ENCODE results near the gene GSTT2.
"Not testable (repeated sequence)": the region's sequence is repeated elsewhere in the genome, so short reads cannot be mapped to it uniquely, and the experiment has no call there.

The GSTT2 gene

DNA sequence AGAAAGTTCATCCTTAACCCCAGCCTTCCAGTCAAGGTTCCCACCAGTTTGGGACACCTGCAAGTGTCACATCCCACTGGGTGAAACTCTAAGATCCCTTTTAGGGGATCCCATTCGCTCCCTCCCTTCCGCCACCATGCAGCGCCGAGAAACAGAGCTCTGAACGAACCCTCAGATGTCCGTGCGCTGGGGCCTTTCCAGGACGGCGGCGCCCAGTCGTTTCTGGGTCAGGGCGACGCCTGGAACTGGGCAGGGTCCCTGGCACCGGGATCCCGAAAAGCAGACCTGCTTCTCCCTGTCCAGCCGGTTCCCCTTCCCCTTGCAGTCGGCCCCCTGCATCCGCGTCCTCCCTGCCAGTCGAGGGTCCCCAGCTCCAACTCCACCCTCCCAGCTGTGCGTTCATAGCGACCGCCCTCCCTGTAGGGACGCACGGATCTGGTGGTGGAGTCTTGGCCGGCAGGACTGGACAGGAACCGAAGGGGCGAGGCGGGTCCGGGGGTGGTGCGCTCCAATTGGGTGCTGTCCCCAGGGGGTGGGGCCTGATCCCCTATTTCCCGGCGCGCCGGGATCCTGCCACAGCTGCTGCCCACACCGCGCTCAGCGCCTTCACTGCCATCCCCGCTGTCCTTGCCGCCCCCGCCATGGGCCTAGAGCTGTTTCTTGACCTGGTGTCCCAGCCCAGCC, at the start of gene GSTT2:
GSTT2 (plus strand) TSS at position 578 of the 684 bp plus-strand sequence.
- not testable (repeated sequence) for H3K9me3 ChIP-seq (ENCODE audit: low read length); H4K20me1 ChIP-seq (ENCODE audit: insufficient read depth, low read length); H3K27me3 ChIP-seq (ENCODE audit: insufficient read depth, low read length); H3K27ac ChIP-seq (ENCODE audit: low read depth, low read length, poor library complexity, severe bottlenecking); H3K4me2 ChIP-seq (ENCODE audit: low read length); H3K4me1 ChIP-seq (ENCODE audit: insufficient read depth, low read length, severe bottlenecking); H3K4me3 ChIP-seq (ENCODE audit: low read depth, low read length, poor library complexity, severe bottlenecking); H3K9ac ChIP-seq (ENCODE audit: low read length); H3K9me2 ChIP-seq (ENCODE audit: low read depth, low read length); H2AFZ ChIP-seq (ENCODE audit: low read length); H3K36me3 ChIP-seq (ENCODE audit: insufficient read depth, low read length); H3F3A ChIP-seq (ENCODE audit: insufficient read depth, low read length); H3K79me2 ChIP-seq (ENCODE audit: insufficient read depth, low read length)

DNA sequence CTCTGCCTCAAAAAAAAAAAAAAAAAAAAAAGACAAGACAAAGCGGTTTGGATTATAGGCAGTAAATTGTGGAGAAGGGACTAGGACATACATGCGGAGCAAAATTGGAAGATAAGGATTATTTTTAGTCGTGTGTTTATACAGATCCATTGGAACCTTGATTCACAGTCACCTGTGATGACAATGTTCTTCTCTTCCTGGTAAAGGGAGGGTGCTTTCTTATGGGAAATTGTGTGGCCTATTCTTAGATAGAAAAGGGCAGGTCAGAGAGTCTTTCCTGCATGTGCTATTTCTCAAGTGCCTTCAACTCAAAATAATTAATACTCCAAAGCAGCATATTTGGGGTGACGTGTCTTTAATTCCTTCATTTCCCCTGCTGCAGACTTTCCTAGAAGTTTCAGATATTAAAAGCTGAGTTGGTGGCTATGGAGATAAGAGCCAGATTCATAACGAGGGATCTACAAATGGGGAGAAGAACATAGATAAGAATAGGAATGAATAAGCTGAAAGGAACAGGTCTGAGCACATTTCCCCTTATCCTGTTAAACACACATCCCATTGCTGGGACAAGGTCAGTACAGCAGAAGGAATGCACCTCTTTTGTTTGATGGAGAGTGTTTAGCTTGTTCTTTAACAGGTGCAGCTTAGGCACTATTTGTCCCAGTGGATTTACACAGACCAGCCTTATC, 41.5 kb upstream of the GSTT2 start:
- H2AFZ ChIP-seq (ENCODE audit: low read length), result no peak overlapping the region
- no peaks in the 10 kb centered on the region for H3K9me2 ChIP-seq (ENCODE audit: low read depth, low read length)
- H4K20me1 ChIP-seq (ENCODE audit: insufficient read depth, low read length), result no peaks in the 10 kb centered on the region
- no peaks in the 10 kb centered on the region for H3K4me1 ChIP-seq (ENCODE audit: insufficient read depth, low read length, severe bottlenecking)
- H3K36me3 ChIP-seq (ENCODE audit: insufficient read depth, low read length), result no peaks in the 10 kb centered on the region
- no peaks in the 10 kb centered on the region for H3K27me3 ChIP-seq (ENCODE audit: insufficient read depth, low read length)
- no peaks in the 10 kb centered on the region for H3K9me3 ChIP-seq (ENCODE audit: low read length)
- no peak overlapping the region for H3K4me3 ChIP-seq (ENCODE audit: low read depth, low read length, poor library complexity, severe bottlenecking)
- no peak for TF ChIP-seq EZH2 (IDR thresholded peaks at IDR 0.05; ENCODE audit: borderline replicate concordance, low read length)
- TF ChIP-seq, protein P1, sequence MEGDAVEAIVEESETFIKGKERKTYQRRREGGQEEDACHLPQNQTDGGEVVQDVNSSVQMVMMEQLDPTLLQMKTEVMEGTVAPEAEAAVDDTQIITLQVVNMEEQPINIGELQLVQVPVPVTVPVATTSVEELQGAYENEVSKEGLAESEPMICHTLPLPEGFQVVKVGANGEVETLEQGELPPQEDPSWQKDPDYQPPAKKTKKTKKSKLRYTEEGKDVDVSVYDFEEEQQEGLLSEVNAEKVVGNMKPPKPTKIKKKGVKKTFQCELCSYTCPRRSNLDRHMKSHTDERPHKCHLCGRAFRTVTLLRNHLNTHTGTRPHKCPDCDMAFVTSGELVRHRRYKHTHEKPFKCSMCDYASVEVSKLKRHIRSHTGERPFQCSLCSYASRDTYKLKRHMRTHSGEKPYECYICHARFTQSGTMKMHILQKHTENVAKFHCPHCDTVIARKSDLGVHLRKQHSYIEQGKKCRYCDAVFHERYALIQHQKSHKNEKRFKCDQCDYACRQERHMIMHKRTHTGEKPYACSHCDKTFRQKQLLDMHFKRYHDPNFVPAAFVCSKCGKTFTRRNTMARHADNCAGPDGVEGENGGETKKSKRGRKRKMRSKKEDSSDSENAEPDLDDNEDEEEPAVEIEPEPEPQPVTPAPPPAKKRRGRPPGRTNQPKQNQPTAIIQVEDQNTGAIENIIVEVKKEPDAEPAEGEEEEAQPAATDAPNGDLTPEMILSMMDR (IDR thresholded peaks at IDR 0.05; ENCODE audit: low read length), result no peak
- H3K4me2 ChIP-seq (ENCODE audit: low read length), result no peak overlapping the region
- H3K9ac ChIP-seq (ENCODE audit: low read length), result no peak overlapping the region
- no peaks in the 10 kb centered on the region for H3F3A ChIP-seq (ENCODE audit: insufficient read depth, low read length)
- no peak overlapping the region for H3K27ac ChIP-seq (ENCODE audit: low read depth, low read length, poor library complexity, severe bottlenecking)
- H3K79me2 ChIP-seq (ENCODE audit: insufficient read depth, low read length), result no peaks in the 10 kb centered on the region

DNA sequence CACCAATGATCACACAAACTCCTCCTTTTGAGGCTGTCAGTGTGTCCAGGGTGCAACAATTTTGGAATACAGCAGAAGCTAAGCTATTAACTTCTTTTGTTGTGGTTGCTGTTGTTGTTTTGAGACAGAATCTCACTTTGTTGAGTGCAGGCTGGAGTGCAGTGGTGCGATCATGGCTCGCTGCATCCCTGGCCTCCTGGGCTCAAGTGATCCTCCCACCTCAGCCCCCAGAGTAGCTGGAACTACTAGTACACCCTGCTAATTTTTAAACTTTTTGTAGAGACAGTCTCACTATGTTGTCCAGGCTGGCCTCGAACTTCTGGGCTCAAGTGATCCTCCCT, 40.9 kb upstream of the GSTT2 start:
- Histone ChIP-seq H3K9ac (ENCODE audit: low read length) (no peak overlapping the region), H3K36me3 (ENCODE audit: insufficient read depth, low read length) (no peaks in the 10 kb centered on the region), H3K79me2 (ENCODE audit: insufficient read depth, low read length) (no peaks in the 10 kb centered on the region), H3K27me3 (ENCODE audit: insufficient read depth, low read length) (no peaks in the 10 kb centered on the region), H3K27ac (ENCODE audit: low read depth, low read length, poor library complexity, severe bottlenecking) (no peak overlapping the region), H3K4me1 (ENCODE audit: insufficient read depth, low read length, severe bottlenecking) (no peaks in the 10 kb centered on the region), H3K4me2 (ENCODE audit: low read length) (no peak overlapping the region), H3K9me2 (ENCODE audit: low read depth, low read length) (no peaks in the 10 kb centered on the region), H3K9me3 (ENCODE audit: low read length) (no peaks in the 10 kb centered on the region), H2AFZ (ENCODE audit: low read length) (no peak overlapping the region), H3F3A (ENCODE audit: insufficient read depth, low read length) (no peaks in the 10 kb centered on the region), H4K20me1 (ENCODE audit: insufficient read depth, low read length) (no peaks in the 10 kb centered on the region), H3K4me3 (ENCODE audit: low read depth, low read length, poor library complexity, severe bottlenecking) (no peak overlapping the region)
- TF ChIP-seq EZH2 (IDR thresholded peaks at IDR 0.05; ENCODE audit: borderline replicate concordance, low read length), result no peak
- TF ChIP-seq, protein P1 (IDR thresholded peaks at IDR 0.05; ENCODE audit: low read length), result no peak

GRCh38 chr22:23940166-23940565, 39.8 kb upstream of the GSTT2 start:
- not testable (repeated sequence) for H3F3A ChIP-seq (ENCODE audit: insufficient read depth, low read length); H3K9me3 ChIP-seq (ENCODE audit: low read length); H3K4me3 ChIP-seq (ENCODE audit: low read depth, low read length, poor library complexity, severe bottlenecking); H2AFZ ChIP-seq (ENCODE audit: low read length); H3K4me1 ChIP-seq (ENCODE audit: insufficient read depth, low read length, severe bottlenecking); H4K20me1 ChIP-seq (ENCODE audit: insufficient read depth, low read length); H3K27ac ChIP-seq (ENCODE audit: low read depth, low read length, poor library complexity, severe bottlenecking); H3K4me2 ChIP-seq (ENCODE audit: low read length); H3K9ac ChIP-seq (ENCODE audit: low read length); H3K27me3 ChIP-seq (ENCODE audit: insufficient read depth, low read length); H3K36me3 ChIP-seq (ENCODE audit: insufficient read depth, low read length); H3K9me2 ChIP-seq (ENCODE audit: low read depth, low read length); H3K79me2 ChIP-seq (ENCODE audit: insufficient read depth, low read length)

- H3K9me2 ChIP-seq (ENCODE audit: low read depth, low read length); H3K4me1 ChIP-seq (ENCODE audit: insufficient read depth, low read length, severe bottlenecking); H3K9ac ChIP-seq (ENCODE audit: low read length); H3K27me3 ChIP-seq (ENCODE audit: insufficient read depth, low read length); H4K20me1 ChIP-seq (ENCODE audit: insufficient read depth, low read length); H3K4me3 ChIP-seq (ENCODE audit: low read depth, low read length, poor library complexity, severe bottlenecking); H3K4me2 ChIP-seq (ENCODE audit: low read length); H3K79me2 ChIP-seq (ENCODE audit: insufficient read depth, low read length); H2AFZ ChIP-seq (ENCODE audit: low read length); H3K36me3 ChIP-seq (ENCODE audit: insufficient read depth, low read length); H3K27ac ChIP-seq (ENCODE audit: low read depth, low read length, poor library complexity, severe bottlenecking); H3K9me3 ChIP-seq (ENCODE audit: low read length); H3F3A ChIP-seq (ENCODE audit: insufficient read depth, low read length): not testable (repeated sequence)
These were observed 32.5 kb upstream of the GSTT2 start for GRCh38 chr22:23947391-23947790.

- not testable (repeated sequence) for H3K9me3 ChIP-seq (ENCODE audit: low read length); H3K27ac ChIP-seq (ENCODE audit: low read depth, low read length, poor library complexity, severe bottlenecking); H2AFZ ChIP-seq (ENCODE audit: low read length); H3K9ac ChIP-seq (ENCODE audit: low read length); H3F3A ChIP-seq (ENCODE audit: insufficient read depth, low read length); H3K4me2 ChIP-seq (ENCODE audit: low read length); H3K4me3 ChIP-seq (ENCODE audit: low read depth, low read length, poor library complexity, severe bottlenecking); H3K36me3 ChIP-seq (ENCODE audit: insufficient read depth, low read length); H4K20me1 ChIP-seq (ENCODE audit: insufficient read depth, low read length); H3K4me1 ChIP-seq (ENCODE audit: insufficient read depth, low read length, severe bottlenecking); H3K9me2 ChIP-seq (ENCODE audit: low read depth, low read length); H3K79me2 ChIP-seq (ENCODE audit: insufficient read depth, low read length); H3K27me3 ChIP-seq (ENCODE audit: insufficient read depth, low read length)
These were observed 30.2 kb upstream of the GSTT2 start for GRCh38 chr22:23949764-23950163.
